ENCODE measurements around the gene APOO.

DNA sequence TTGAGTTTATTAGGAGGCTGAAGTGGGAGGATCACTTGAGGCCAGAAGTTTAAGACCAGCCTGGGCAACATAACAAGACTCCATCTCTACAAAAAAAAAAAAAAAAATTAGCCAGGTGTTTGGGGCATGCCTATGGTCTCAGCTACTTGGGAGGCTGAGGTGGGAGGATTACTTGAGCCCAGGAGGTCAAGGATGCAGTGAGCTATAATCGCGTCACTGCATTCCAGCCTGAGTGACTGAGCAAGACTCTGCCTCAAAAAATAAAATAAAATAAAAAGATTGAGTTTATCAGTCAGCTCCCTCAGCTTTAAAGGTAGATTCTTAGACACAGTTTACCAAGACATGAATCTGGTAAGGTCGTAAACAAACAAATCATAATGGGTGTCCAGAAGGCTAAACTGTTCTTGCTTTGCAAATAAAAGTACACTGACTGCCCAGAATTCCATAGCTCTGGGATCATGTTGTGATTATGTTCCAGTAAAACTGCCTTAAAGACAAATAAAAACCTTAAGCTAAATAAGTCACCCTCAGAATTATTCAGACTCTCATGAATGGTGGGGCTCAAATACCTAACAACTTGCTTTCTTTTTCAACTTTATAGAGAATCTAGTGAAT lies 18.7 kb downstream of the APOO start:
- TF ChIP-seq EZH2 (IDR thresholded peaks at IDR 0.05) (no peak), POLR2AphosphoS5 (IDR thresholded peaks at IDR 0.05; ENCODE audit: low read depth, low read length) (no peak), POLR2A (IDR thresholded peaks at IDR 0.05; ENCODE audit: borderline replicate concordance, extremely low read depth, insufficient read depth, insufficient read length) (no peak), CEBPB (IDR thresholded peaks at IDR 0.05; ENCODE audit: low read depth) (no peak), SP1 (IDR thresholded peaks at IDR 0.05; ENCODE audit: low read depth) (no peak), YY1 (IDR thresholded peaks at IDR 0.05; ENCODE audit: extremely low read depth, insufficient replicate concordance, low read depth, low read length) (no peak), SIN3A (IDR thresholded peaks at IDR 0.05; ENCODE audit: low read depth) (no peak), RAD21 (IDR thresholded peaks at IDR 0.05; ENCODE audit: low read depth) (no peak), EGR1 (IDR thresholded peaks at IDR 0.05; ENCODE audit: low read depth) (no peak), ZFX (IDR thresholded peaks at IDR 0.05) (no peak)
- TF ChIP-seq, protein P1, sequence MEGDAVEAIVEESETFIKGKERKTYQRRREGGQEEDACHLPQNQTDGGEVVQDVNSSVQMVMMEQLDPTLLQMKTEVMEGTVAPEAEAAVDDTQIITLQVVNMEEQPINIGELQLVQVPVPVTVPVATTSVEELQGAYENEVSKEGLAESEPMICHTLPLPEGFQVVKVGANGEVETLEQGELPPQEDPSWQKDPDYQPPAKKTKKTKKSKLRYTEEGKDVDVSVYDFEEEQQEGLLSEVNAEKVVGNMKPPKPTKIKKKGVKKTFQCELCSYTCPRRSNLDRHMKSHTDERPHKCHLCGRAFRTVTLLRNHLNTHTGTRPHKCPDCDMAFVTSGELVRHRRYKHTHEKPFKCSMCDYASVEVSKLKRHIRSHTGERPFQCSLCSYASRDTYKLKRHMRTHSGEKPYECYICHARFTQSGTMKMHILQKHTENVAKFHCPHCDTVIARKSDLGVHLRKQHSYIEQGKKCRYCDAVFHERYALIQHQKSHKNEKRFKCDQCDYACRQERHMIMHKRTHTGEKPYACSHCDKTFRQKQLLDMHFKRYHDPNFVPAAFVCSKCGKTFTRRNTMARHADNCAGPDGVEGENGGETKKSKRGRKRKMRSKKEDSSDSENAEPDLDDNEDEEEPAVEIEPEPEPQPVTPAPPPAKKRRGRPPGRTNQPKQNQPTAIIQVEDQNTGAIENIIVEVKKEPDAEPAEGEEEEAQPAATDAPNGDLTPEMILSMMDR (IDR thresholded peaks at IDR 0.05 in 2 of 3, conservative IDR thresholded peaks at IDR 0.05 in 1 of 3; ENCODE audit: borderline replicate concordance in 1 of 3, insufficient read depth in 1 of 3, low read depth in 2 of 3, low read length in 2 of 3), result no peak
- TF ChIP-seq, protein P2, sequence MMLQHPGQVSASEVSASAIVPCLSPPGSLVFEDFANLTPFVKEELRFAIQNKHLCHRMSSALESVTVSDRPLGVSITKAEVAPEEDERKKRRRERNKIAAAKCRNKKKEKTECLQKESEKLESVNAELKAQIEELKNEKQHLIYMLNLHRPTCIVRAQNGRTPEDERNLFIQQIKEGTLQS (IDR thresholded peaks at IDR 0.05), result no peak
- TF ChIP-seq, protein P3, sequence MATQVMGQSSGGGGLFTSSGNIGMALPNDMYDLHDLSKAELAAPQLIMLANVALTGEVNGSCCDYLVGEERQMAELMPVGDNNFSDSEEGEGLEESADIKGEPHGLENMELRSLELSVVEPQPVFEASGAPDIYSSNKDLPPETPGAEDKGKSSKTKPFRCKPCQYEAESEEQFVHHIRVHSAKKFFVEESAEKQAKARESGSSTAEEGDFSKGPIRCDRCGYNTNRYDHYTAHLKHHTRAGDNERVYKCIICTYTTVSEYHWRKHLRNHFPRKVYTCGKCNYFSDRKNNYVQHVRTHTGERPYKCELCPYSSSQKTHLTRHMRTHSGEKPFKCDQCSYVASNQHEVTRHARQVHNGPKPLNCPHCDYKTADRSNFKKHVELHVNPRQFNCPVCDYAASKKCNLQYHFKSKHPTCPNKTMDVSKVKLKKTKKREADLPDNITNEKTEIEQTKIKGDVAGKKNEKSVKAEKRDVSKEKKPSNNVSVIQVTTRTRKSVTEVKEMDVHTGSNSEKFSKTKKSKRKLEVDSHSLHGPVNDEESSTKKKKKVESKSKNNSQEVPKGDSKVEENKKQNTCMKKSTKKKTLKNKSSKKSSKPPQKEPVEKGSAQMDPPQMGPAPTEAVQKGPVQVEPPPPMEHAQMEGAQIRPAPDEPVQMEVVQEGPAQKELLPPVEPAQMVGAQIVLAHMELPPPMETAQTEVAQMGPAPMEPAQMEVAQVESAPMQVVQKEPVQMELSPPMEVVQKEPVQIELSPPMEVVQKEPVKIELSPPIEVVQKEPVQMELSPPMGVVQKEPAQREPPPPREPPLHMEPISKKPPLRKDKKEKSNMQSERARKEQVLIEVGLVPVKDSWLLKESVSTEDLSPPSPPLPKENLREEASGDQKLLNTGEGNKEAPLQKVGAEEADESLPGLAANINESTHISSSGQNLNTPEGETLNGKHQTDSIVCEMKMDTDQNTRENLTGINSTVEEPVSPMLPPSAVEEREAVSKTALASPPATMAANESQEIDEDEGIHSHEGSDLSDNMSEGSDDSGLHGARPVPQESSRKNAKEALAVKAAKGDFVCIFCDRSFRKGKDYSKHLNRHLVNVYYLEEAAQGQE (IDR thresholded peaks at IDR 0.05; ENCODE audit: low read depth), result no peak

Measured in HCT116 (cell line).